SJSA1 (cell line): ENCODE measurements around the gene TRIP4. TPM values are rescaled to one million over a fixed set of nuclear protein-coding genes. Genes with fewer than 3 reads are reported as not detected.

Experiments
- DNase-seq, 2 experiments: peaks; one replicate each; pipeline ENCODE4 v3.0.0-alpha.2; 2015 to 2020; ENCODE audit warnings: low spot score in 2 of 2, low read depth in 1 of 2
- H3K27ac ChIP-seq: fragments of 250-450 bp; sonication (Bioruptor Pico); 2 replicates; pipeline ENCODE4 v1.5.1; 2020; ENCODE audit warnings: mild to moderate bottlenecking, moderate library complexity
- H3K27me3 ChIP-seq: fragments of 250-450 bp; sonication (Bioruptor Pico); replicated peaks from 2 replicates; pipeline ENCODE4 v1.5.1; 2020; ENCODE audit warnings: mild to moderate bottlenecking, moderate library complexity
- H3K36me3 ChIP-seq: fragments of 250-450 bp; sonication (Bioruptor Pico); 2 replicates; pipeline ENCODE4 v1.5.1; 2020; ENCODE audit warnings: mild to moderate bottlenecking
- H3K4me1 ChIP-seq: fragments of 250-450 bp; sonication (Bioruptor Pico); replicated peaks from 2 replicates; pipeline ENCODE4 v1.6.1; 2021; ENCODE audit warnings: mild to moderate bottlenecking
- H3K4me3 ChIP-seq: fragments of 250-450 bp; sonication (Bioruptor Pico); 2 replicates; pipeline ENCODE4 v1.5.1; 2020; ENCODE audit warnings: mild to moderate bottlenecking
- H3K9me3 ChIP-seq: fragments of 250-450 bp; sonication (Bioruptor Pico); replicated peaks from 2 replicates; pipeline ENCODE4 v1.5.1; 2020; ENCODE audit warnings: mild to moderate bottlenecking
- total RNA-seq: library from RNA; depleted of rRNA; stranded (reverse); fragments of >200 nt; shearing (Covaris generic); gene quantifications from 2 replicates; pipeline ENCODE4 v1.2.3, GENCODE V29; 2014; rRNA removed

Gene TRIP4
- total RNA-seq, 1 experiment from 2014 or later = 14.5 TPM

DNA sequence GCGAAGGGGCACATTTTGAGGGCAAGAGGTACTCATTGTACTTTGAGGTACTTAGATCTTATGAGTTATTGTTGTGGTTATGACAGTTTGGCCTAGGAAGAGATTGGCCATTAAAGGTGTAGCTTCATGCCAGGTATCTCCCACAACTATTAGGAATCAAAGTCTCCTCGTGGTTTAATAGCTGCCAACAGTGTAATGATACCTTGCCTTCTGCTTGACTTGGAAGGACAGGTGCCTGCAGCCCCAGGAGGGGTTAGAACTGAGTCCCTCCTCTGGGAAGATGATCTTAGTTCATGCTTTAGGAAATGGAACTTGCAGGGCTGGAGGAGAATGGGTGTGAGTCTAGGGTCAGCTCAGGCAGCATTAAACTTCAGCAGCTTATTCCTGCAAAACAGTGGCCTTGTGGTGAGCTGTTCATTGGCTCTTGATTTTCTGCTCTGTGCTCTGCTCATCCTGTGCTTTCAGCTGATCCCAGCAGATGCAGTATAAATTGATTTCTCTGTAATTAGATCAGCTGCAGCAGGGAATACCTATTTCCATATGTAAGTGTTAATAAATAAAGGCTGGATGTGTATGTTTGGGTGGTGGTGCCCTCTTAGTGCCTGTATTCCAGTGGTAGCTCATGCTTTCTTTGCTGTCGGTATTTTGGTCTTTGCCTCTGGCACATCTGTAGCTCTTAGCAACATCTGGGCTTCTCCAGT is 113.2 kb downstream of the TRIP4 start:
- H3K9me3 ChIP-seq = no peaks in the 10 kb centered on the region
- no peak for DNase-seq
- peaks cover 67% of the 10 kb centered on the region for H3K36me3 ChIP-seq
- H3K4me1 ChIP-seq = 0 out of 2 replicates have a peak, but pooled peaks cover 3% of the 10 kb centered on the region
- no peaks in the 10 kb centered on the region for H3K27me3 ChIP-seq
- no peak overlapping the region for H3K4me3 ChIP-seq
- no peak overlapping the region for H3K27ac ChIP-seq

DNA sequence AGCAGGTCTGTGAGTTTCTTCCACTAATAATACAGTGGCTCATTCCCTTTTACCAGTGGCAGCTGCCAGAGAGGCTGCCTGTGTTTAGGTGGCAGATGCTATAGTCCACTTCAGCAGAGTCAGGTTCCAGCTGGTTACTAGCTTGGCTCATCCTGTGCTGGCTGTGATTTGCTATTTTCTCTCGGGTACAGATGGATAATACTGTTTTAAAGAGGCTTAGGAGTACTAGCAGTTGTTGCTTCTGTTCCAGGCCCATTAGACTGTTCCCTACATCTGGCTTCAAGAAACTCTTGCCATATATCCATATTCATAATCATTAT is 113.7 kb downstream of the TRIP4 start:
- Histone ChIP-seq H3K4me1 (0 out of 2 replicates have a peak, but pooled peaks cover 3% of the 10 kb centered on the region), H3K36me3 (peaks cover 64% of the 10 kb centered on the region), H3K4me3 (no peak overlapping the region), H3K9me3 (no peaks in the 10 kb centered on the region), H3K27me3 (no peaks in the 10 kb centered on the region), H3K27ac (no peak overlapping the region)
- DNase-seq = no peak

DNA sequence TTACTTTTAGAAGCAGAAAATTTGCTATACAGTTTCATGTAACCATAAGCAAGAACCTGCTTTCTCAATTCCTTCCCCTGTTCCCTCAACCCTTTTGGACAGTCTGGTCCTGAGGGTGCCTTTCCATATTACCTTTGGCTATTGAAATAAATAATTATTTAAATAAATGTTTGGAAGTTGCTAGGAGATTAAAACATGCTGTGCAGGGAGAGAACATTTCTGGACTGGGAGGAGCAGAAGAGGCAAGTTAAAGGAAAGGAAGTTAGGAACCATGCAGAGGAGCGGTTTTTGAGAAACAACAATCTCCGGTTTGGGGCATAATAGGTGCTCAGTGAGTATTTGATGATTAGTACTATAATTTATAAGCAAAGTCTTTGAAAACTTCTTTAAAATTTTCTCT is 114.5 kb downstream of the TRIP4 start:
- Histone ChIP-seq H3K27me3 (no peaks in the 10 kb centered on the region), H3K36me3 (peaks cover 64% of the 10 kb centered on the region), H3K4me3 (no peak overlapping the region)

DNA sequence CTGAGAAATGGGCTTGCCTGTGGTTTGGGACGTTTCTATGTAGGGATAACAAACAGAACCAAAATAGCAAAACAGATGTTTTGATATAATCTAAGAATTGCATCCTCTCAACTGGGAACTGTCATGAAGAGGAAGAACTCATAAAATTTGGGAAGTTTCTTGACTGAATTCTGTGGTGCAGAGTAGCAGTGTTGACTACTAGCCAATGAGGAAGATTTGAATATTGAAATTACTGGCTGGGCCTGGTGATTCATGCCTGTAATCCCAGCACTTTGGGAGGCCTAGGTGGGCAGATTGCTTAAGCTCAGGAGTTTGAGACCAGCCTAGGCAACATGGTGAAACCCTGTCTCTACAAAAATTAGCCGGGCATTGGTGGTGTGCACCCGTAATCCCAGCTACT is 114.9 kb downstream of the TRIP4 start:
- H3K4me3 ChIP-seq = no peak overlapping the region
- no peak for DNase-seq
- no peaks in the 10 kb centered on the region for H3K9me3 ChIP-seq
- peaks cover 64% of the 10 kb centered on the region for H3K36me3 ChIP-seq
- H3K4me1 ChIP-seq = 0 out of 2 replicates have a peak, but pooled peaks cover 3% of the 10 kb centered on the region
- no peaks in the 10 kb centered on the region for H3K27me3 ChIP-seq
- H3K27ac ChIP-seq = no peak overlapping the region

More for the DNA sequence above, 114.5 kb downstream of the TRIP4 start:
- Histone ChIP-seq H3K9me3 (no peaks in the 10 kb centered on the region), H3K4me1 (0 out of 2 replicates have a peak, but pooled peaks cover 3% of the 10 kb centered on the region), H3K27ac (no peak overlapping the region)
- no peak for DNase-seq

DNA sequence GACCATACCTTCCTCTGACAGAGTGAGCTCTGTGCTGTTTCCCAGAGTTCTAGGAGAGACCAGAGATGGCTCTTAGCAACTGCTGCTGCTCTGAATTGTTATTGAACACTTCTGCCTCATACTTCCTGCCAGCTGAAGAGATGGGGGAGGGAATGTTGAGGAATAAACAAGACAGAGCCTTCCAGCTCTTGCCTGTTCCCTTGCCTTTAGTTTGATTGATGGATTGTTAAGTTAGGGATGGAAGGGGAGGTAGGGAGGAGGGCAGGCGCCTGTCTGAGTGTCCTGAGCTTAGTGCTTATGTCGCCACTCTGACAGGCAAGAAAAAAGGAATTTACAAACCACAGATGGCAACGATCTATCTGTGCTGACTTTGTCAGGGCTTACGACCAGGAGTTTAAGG is 115.6 kb downstream of the TRIP4 start:
- H3K36me3 ChIP-seq = peaks cover 64% of the 10 kb centered on the region
- H3K4me3 ChIP-seq = no peak overlapping the region
- H3K4me1 ChIP-seq = 0 out of 2 replicates have a peak, but pooled peaks cover 3% of the 10 kb centered on the region
- no peak overlapping the region for H3K27ac ChIP-seq
- H3K9me3 ChIP-seq = no peaks in the 10 kb centered on the region
- no peaks in the 10 kb centered on the region for H3K27me3 ChIP-seq
- no peak for DNase-seq

DNA sequence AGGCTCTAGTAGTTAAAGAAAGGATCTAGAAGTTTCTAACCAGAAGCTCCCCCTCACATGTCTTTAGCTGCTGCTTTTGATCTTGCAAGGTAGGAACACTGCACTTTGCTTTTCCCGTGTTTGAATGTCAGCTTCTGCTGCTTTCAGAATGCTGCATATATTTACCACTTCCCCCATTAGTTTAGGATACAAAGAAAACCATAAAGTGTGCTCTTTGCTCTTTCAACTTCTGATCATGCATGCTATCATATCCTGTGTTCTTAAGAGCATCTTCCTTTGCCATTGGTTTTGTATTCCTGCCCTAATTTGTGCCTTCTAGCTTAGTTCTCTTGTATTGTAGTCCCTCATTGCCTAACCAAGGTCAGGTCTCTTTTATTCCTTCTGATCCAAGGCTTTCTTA is 116.0 kb downstream of the TRIP4 start:
- Histone ChIP-seq H3K4me3 (no peak overlapping the region), H3K27me3 (no peaks in the 10 kb centered on the region), H3K4me1 (0 out of 2 replicates have a peak, but pooled peaks cover 3% of the 10 kb centered on the region), H3K27ac (no peak overlapping the region), H3K36me3 (peaks cover 61% of the 10 kb centered on the region), H3K9me3 (no peaks in the 10 kb centered on the region)
- no peak for DNase-seq

Other genes starting within 250 kb of the TRIP4 start
- gene SNX22, start 236.1 kb upstream of the TRIP4 start, total RNA-seq = 0.05 TPM in 1 of 2 replicates, not detected in the other
- gene PPIB, start 224.8 kb upstream of the TRIP4 start, total RNA-seq = 504 and 670 TPM in 2 replicates
- gene CSNK1G1, start 31.7 kb upstream of the TRIP4 start, total RNA-seq = 9.2 and 14.2 TPM in 2 replicates
- 116 and 125 TPM in 2 replicates for gene PCLAF, start 6.4 kb upstream of the TRIP4 start, total RNA-seq
- gene ZNF609, start 72.7 kb downstream of the TRIP4 start, total RNA-seq = 11.2 and 17.7 TPM in 2 replicates